ENCODE measurements around the gene ZKSCAN8. TPM values are rescaled to one million over a fixed set of nuclear protein-coding genes. Genes with fewer than 3 reads are reported as not detected.

Gene ZKSCAN8
- total RNA-seq, 1 experiment from 2014 or later: 5.7 TPM

GRCh38 chr6:28206527-28206926, 64.8 kb downstream of the ZKSCAN8 start:
- DNase-seq (ENCODE audit: low spot score): no peak

GRCh38 chr6:28206928-28207509, 65.3 kb downstream of the ZKSCAN8 start:
- no peak for DNase-seq (ENCODE audit: low spot score)

DNA sequence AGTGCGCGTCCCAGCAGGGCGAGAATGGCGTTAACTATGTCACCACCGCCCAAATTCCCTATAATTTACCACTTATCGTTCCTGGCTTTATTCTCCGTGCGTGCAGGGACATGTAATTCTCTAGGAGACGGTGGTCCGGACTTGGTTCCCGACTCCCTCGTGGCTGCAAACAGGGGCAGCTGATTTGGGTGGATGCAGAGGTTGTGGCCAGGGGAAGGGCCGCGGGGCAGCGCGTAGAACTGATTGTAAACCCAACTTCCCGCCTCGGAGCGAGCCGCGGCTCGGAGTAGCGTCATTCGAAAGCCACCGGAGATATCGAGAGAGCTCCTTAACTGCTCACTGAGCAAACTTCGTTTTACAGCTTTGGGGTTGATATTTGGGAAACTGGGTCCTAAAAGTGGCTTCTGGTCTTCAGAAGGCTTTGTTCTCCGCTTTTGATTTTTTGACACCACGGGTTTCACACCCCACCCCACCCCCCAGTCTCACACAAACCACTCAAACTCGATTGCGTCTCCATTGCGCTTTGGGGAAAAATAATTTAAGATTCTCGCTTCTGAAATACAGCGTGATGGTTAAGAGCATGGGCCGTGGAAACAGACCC, 65.9 kb downstream of the ZKSCAN8 start:
- peak; percentile 45 for DNase-seq (ENCODE audit: low spot score)

DNA sequence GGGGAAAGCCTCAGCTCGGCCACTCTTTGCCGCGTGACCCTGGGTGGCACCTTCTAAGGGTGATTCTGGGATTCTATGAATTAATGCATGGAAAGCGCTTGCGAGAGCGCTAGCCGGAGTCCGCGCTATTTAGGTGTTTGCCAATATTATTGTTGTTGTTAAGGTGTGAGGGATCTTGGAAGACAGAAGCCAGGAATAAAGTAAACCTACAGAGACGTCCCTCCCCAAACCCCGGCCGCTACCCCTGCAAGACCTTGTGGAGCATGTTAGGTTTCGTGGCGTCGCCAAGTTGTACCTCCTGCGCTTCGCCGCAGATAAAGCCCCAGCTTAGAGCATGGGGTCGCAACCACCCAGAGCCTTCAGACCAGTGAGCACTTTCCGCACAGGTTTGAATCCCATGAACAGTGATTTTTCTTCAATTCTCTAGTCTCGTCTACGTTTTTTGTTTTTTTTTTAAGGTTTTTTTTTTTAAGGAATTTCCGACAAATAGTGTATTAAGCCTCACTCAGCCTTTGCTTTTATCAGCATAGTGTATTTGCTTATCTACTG, 66.5 kb downstream of the ZKSCAN8 start:
- DNase-seq (ENCODE audit: low spot score): no peak

Other genes with a start within 250 kb of the ZKSCAN8 start
- gene OR2B2, start 229.5 kb upstream of the ZKSCAN8 start, total RNA-seq (2014; rRNA removed; shearing (Covaris generic)): not detected in 2 replicates
- gene OR2B6, start 184.6 kb upstream of the ZKSCAN8 start, total RNA-seq (2014; rRNA removed; shearing (Covaris generic)): not detected in 2 replicates
- 4.4 and 5.2 TPM in 2 replicates for gene ZNF165, start 61.3 kb upstream of the ZKSCAN8 start, total RNA-seq (2014; rRNA removed; shearing (Covaris generic))
- gene ZSCAN16, start 17.3 kb upstream of the ZKSCAN8 start, total RNA-seq (2014; rRNA removed; shearing (Covaris generic)): 4.5 and 5.8 TPM in 2 replicates
- 6.8 and 6.9 TPM in 2 replicates for gene ZSCAN9, start 83.4 kb downstream of the ZKSCAN8 start, total RNA-seq (2014; rRNA removed; shearing (Covaris generic))
- 0.60 and 1.0 TPM in 2 replicates for gene ZKSCAN4, start 110.4 kb downstream of the ZKSCAN8 start, total RNA-seq (2014; rRNA removed; shearing (Covaris generic))
- gene NKAPL, start 117.4 kb downstream of the ZKSCAN8 start, total RNA-seq (2014; rRNA removed; shearing (Covaris generic)): not detected in 2 replicates
- gene ZSCAN26, start 125.3 kb downstream of the ZKSCAN8 start, total RNA-seq (2014; rRNA removed; shearing (Covaris generic)): 1.0 and 3.2 TPM in 2 replicates
- 0.97 and 1.2 TPM in 2 replicates for gene PGBD1, start 139.7 kb downstream of the ZKSCAN8 start, total RNA-seq (2014; rRNA removed; shearing (Covaris generic))
- 3.1 and 6.4 TPM in 2 replicates for gene ZSCAN31, start 194.3 kb downstream of the ZKSCAN8 start, total RNA-seq (2014; rRNA removed; shearing (Covaris generic))
- gene ZKSCAN3, start 208.1 kb downstream of the ZKSCAN8 start, total RNA-seq (2014; rRNA removed; shearing (Covaris generic)): 0.53 and 0.60 TPM in 2 replicates

All from HT-29 (cell line).